ENCODE data around the gene PHKB. TPM values are rescaled to one million over a fixed set of nuclear protein-coding genes. Genes with fewer than 3 reads are reported as not detected.
A peak's percentile ranks its signal among the peaks of the same experiment; 100 is the strongest.

The PHKB gene
- total and polyA plus RNA-seq, 2 donors (not counting 1 experiment from before 2014, with no cell fraction given), result 50.4 to 223 TPM

- Histone ChIP-seq H3K4me3 (ENCODE audit: control extremely low read depth in 1 of 5, extremely low read depth in 1 of 5, insufficient read depth in 1 of 5, low read depth in 2 of 5, low read length in 4 of 5) (no peak overlapping the region), H3K36me3 (replicated peaks in 1 of 2; ENCODE audit: control extremely low read depth in 1 of 2, control insufficient read depth in 1 of 2, extremely low read depth in 1 of 2, insufficient read depth in 2 of 2, low read length in 1 of 2) (peaks cover 16 to 46% of the 10 kb centered on the region in 2 experiments), H3K27me3 (replicated peaks in 1 of 4; ENCODE audit: control extremely low read depth in 1 of 4, control insufficient read depth in 3 of 4, insufficient read depth in 4 of 4, low read length in 3 of 4) (no peaks in the 10 kb centered on the region), H3K79me2 (ENCODE audit: control insufficient read depth, insufficient read depth, low read length) (peaks cover 2% of the 10 kb centered on the region), H3K4me2 (replicated peaks; ENCODE audit: low read depth, low read length, poor library complexity, severe bottlenecking) (peak overlapping the region; percentile 7), H4K20me1 (ENCODE audit: control insufficient read depth, insufficient read depth, low read length, poor library complexity, severe bottlenecking) (no peaks in the 10 kb centered on the region), H2AFZ (ENCODE audit: insufficient read depth, low read depth, low read length, poor library complexity, severe bottlenecking) (no peak overlapping the region), H3K9me3 (ENCODE audit: control extremely low read depth in 1 of 3, control insufficient read depth in 2 of 3, insufficient read depth in 1 of 3, low read length in 2 of 3) (peaks cover 0 to 3% (median 0%) of the 10 kb centered on the region in 3 donors), H3K4me1 (ENCODE audit: control insufficient read depth in 2 of 2, insufficient read depth in 2 of 2, low read length in 2 of 2) (peaks cover 8 to 9% of the 10 kb centered on the region in 2 donors), H3K27ac (ENCODE audit: low read length in 2 of 2) (peak overlapping the region in 1 of 2 donors; percentile 47), H3K9ac (ENCODE audit: low read length) (no peak overlapping the region)
- DNase-seq (no peak), ATAC-seq (ENCODE audit: low read depth) (no peak)
- TF ChIP-seq, protein P1, sequence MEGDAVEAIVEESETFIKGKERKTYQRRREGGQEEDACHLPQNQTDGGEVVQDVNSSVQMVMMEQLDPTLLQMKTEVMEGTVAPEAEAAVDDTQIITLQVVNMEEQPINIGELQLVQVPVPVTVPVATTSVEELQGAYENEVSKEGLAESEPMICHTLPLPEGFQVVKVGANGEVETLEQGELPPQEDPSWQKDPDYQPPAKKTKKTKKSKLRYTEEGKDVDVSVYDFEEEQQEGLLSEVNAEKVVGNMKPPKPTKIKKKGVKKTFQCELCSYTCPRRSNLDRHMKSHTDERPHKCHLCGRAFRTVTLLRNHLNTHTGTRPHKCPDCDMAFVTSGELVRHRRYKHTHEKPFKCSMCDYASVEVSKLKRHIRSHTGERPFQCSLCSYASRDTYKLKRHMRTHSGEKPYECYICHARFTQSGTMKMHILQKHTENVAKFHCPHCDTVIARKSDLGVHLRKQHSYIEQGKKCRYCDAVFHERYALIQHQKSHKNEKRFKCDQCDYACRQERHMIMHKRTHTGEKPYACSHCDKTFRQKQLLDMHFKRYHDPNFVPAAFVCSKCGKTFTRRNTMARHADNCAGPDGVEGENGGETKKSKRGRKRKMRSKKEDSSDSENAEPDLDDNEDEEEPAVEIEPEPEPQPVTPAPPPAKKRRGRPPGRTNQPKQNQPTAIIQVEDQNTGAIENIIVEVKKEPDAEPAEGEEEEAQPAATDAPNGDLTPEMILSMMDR (IDR thresholded peaks at IDR 0.05), result no peak
- TF ChIP-seq EZH2 (IDR thresholded peaks at IDR 0.05; ENCODE audit: borderline replicate concordance, insufficient read depth, low read depth, low read length, poor library complexity, severe bottlenecking), result no peak
- intact Hi-C loops (cut with micrococcal nuclease), result loop anchor here (2.0 kb wide), 1 partner anchor 14 kb away; no protein-coding TSS in a partner anchor
- Mint-ChIP-seq H3K27me3 (no peaks in the 10 kb centered on the region), H3K9me3 (ENCODE audit: insufficient read depth) (no peaks in the 10 kb centered on the region), H3K4me1 (peaks cover 17% of the 10 kb centered on the region), H3K4me3 (peak overlapping the region; percentile 52), H3K27ac (peak overlapping the region; percentile 80)
- CTCF ChIA-PET, result interaction anchor here (0.9 to 1.7 kb wide), 2 partner anchors 13 to 16 kb away, joined by 3 to 6 read pairs; no protein-coding TSS in a partner anchor
- 0% methylated on average over 1 of the region's 2 CpGs for WGBS (ENCODE audit: insufficient coverage)
- POLR2A ChIA-PET, result no interaction called here
These were observed 45.7 kb downstream of the PHKB start for GRCh38 chr16:47506800-47507199.

DNA sequence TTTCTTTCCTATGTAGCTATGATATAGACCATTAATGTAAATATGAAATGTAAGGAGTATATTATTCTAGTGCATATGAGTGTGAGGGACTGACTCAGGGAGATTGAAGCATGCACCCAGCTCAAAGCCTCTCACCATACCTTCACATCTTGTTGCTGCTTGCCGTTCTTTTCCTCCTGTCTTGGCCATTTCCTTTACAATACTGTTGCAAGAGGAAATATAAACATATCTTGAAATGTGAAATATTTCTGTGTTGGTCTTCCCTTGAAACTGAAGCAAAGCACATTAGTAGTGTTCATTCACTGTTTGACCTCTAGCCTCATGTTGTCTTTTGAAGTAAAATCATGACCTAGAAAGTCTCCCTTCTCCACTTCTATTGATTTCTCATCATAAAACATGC is 46.6 kb downstream of the PHKB start:
- no peak for DNase-seq
- ChIA-PET CTCF (no interaction called here), POLR2A (no interaction called here)
- Histone ChIP-seq H3K36me3 (replicated peaks in 1 of 2; ENCODE audit: control extremely low read depth in 1 of 2, control insufficient read depth in 1 of 2, extremely low read depth in 1 of 2, insufficient read depth in 2 of 2, low read length in 1 of 2) (peaks cover 15 to 54% of the 10 kb centered on the region in 2 experiments), H3K4me1 (ENCODE audit: control insufficient read depth in 2 of 2, insufficient read depth in 2 of 2, low read length in 2 of 2) (peaks cover 8 to 9% of the 10 kb centered on the region in 2 donors), H3K4me3 (ENCODE audit: control extremely low read depth in 1 of 5, extremely low read depth in 1 of 5, insufficient read depth in 1 of 5, low read depth in 2 of 5, low read length in 4 of 5) (no peak overlapping the region), H3K9ac (ENCODE audit: low read length) (no peak overlapping the region), H2AFZ (ENCODE audit: insufficient read depth, low read depth, low read length, poor library complexity, severe bottlenecking) (no peak overlapping the region), H3K27ac (ENCODE audit: low read length in 2 of 2) (no peak overlapping the region), H3K27me3 (replicated peaks in 1 of 4; ENCODE audit: control extremely low read depth in 1 of 4, control insufficient read depth in 3 of 4, insufficient read depth in 4 of 4, low read length in 3 of 4) (no peaks in the 10 kb centered on the region), H3K9me3 (ENCODE audit: control extremely low read depth in 1 of 3, control insufficient read depth in 2 of 3, insufficient read depth in 1 of 3, low read length in 2 of 3) (peaks cover 0 to 3% (median 0%) of the 10 kb centered on the region in 3 donors), H3K79me2 (ENCODE audit: control insufficient read depth, insufficient read depth, low read length) (peaks cover 3% of the 10 kb centered on the region), H4K20me1 (ENCODE audit: control insufficient read depth, insufficient read depth, low read length, poor library complexity, severe bottlenecking) (no peaks in the 10 kb centered on the region), H3K4me2 (replicated peaks; ENCODE audit: low read depth, low read length, poor library complexity, severe bottlenecking) (no peak overlapping the region)
- H3K27ac Mint-ChIP-seq, result peak overlapping the region; percentile 60
- H3K4me1 Mint-ChIP-seq, result peaks cover 17% of the 10 kb centered on the region
- no peaks in the 10 kb centered on the region for H3K9me3 Mint-ChIP-seq (ENCODE audit: insufficient read depth)
- no peaks in the 10 kb centered on the region for H3K27me3 Mint-ChIP-seq
- no peak for TF ChIP-seq EZH2 (IDR thresholded peaks at IDR 0.05; ENCODE audit: borderline replicate concordance, insufficient read depth, low read depth, low read length, poor library complexity, severe bottlenecking)
- no CpG with 5 or more reads among the region's 1 CpG for WGBS (ENCODE audit: insufficient coverage)
- no peak for ATAC-seq (ENCODE audit: low read depth)
- intact Hi-C loops (cut with micrococcal nuclease), result loop anchor here (2.0 kb wide), 1 partner anchor 15 kb away; no protein-coding TSS in a partner anchor
- H3K4me3 Mint-ChIP-seq, result no peak overlapping the region

All from B cell (primary cell).